Measurements from ENCODE around the gene AOAH. TPM values are rescaled to one million over a fixed set of nuclear protein-coding genes. Genes with fewer than 3 reads are reported as not detected.

Gene AOAH
- total and polyA plus RNA-seq, 2 donors (not counting 3 experiments of a cell fraction or from before 2014, with no cell fraction given): not detected

DNA sequence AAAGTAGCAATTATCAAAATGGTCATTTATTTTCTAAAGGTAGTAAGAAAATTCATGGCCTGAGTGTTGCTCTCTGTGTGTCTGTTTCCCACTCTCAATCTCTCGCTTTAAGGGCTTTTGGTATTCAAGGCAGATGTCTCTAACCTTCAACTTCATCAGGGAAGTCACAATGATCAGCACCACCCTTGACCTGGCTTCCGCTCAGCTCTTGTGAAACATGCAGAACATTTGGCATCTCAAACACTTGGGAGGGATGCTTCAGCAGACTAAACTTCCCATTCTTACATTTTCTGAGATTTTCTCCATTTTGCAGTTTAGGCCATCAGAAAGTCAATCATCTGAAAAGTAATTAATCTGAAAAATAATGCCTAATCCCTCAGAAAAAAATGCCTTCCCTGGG is 129.8 kb downstream of the AOAH start:
- intact Hi-C loops (cut with micrococcal nuclease): no loop called here

More for the DNA sequence above, 129.8 kb downstream of the AOAH start:
- Histone ChIP-seq H2AFZ (ENCODE audit: low read depth, low read length) (no peak overlapping the region), H3K9ac (replicated peaks; ENCODE audit: extremely low read depth, insufficient read depth, low read length) (no peak overlapping the region), H3K9me1 (replicated peaks; ENCODE audit: control insufficient read depth, extremely low read depth, insufficient read depth, low read length) (no peaks in the 10 kb centered on the region), H3K27ac (ENCODE audit: insufficient read depth, low read depth, low read length) (no peak overlapping the region), H3K4me1 (ENCODE audit: control insufficient read depth, extremely low read depth, insufficient read depth, low read length) (no peaks in the 10 kb centered on the region), H3K9me3 (replicated peaks; ENCODE audit: control insufficient read depth, insufficient read depth, low read length) (no peaks in the 10 kb centered on the region), H3K4me2 (ENCODE audit: insufficient read depth, low read length) (no peak overlapping the region), H4K20me1 (replicated peaks; ENCODE audit: control insufficient read depth, extremely low read depth, insufficient read depth, low read length) (no peaks in the 10 kb centered on the region), H3K79me2 (ENCODE audit: control insufficient read depth, insufficient read depth, low read length) (no peaks in the 10 kb centered on the region), H3K4me3 (replicated peaks in 1 of 3; ENCODE audit: insufficient read depth in 1 of 3, low read depth in 1 of 3, low read length in 3 of 3) (no peak overlapping the region), H3K27me3 (ENCODE audit: control insufficient read depth in 2 of 2, insufficient read depth in 2 of 2, low read length in 2 of 2) (peaks cover 1 to 4% of the 10 kb centered on the region in 2 experiments), H3K36me3 (ENCODE audit: control insufficient read depth in 2 of 2, extremely low read depth in 1 of 2, insufficient read depth in 2 of 2, low read length in 2 of 2) (no peaks in the 10 kb centered on the region)
- dilution Hi-C loops (cut with MboI; ENCODE audit: extremely low pct_ligation_motif_present, low sequenced_read_pairs): no loop called here
- ChIA-PET CTCF (interaction anchor here (1.5 kb wide), 1 partner anchor 14 kb away, joined by 3 read pairs; no protein-coding TSS in a partner anchor), POLR2A (no interaction called here)
- FAIRE-seq (no peak), DNase-seq (ENCODE audit: low read depth, low spot score) (no peak)
- TF ChIP-seq MAX (IDR thresholded peaks at IDR 0.05; ENCODE audit: insufficient read depth, insufficient read length) (no peak), POLR2AphosphoS5 (IDR thresholded peaks at IDR 0.05; ENCODE audit: insufficient read depth, low read depth, low read length) (no peak), JUN (IDR thresholded peaks at IDR 0.05; ENCODE audit: borderline replicate concordance, insufficient read depth, insufficient read length, low read depth) (no peak), GATA2 (IDR thresholded peaks at IDR 0.05; ENCODE audit: insufficient read depth, insufficient read length, low read depth, low read length) (no peak), MYC (IDR thresholded peaks at IDR 0.05; ENCODE audit: low read depth, low read length) (no peak), FOS (IDR thresholded peaks at IDR 0.05; ENCODE audit: borderline replicate concordance, insufficient read depth, low read length) (no peak), EZH2 (IDR thresholded peaks at IDR 0.05; ENCODE audit: borderline replicate concordance, low read depth, low read length, severe bottlenecking) (no peak)
- TF ChIP-seq, protein P1, sequence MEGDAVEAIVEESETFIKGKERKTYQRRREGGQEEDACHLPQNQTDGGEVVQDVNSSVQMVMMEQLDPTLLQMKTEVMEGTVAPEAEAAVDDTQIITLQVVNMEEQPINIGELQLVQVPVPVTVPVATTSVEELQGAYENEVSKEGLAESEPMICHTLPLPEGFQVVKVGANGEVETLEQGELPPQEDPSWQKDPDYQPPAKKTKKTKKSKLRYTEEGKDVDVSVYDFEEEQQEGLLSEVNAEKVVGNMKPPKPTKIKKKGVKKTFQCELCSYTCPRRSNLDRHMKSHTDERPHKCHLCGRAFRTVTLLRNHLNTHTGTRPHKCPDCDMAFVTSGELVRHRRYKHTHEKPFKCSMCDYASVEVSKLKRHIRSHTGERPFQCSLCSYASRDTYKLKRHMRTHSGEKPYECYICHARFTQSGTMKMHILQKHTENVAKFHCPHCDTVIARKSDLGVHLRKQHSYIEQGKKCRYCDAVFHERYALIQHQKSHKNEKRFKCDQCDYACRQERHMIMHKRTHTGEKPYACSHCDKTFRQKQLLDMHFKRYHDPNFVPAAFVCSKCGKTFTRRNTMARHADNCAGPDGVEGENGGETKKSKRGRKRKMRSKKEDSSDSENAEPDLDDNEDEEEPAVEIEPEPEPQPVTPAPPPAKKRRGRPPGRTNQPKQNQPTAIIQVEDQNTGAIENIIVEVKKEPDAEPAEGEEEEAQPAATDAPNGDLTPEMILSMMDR (IDR thresholded peaks at IDR 0.05; ENCODE audit: extremely low read depth in 1 of 2, insufficient read depth in 1 of 2, low read depth in 1 of 2, low read length in 2 of 2): no peak
- BruUV-seq (replicated peaks): no TSS peak

All from endothelial cell of umbilical vein (primary cell).